Stimulated activated naive B cell treated with anti-CD40 and anti-IgM and Interleukin-4, amounts not matched to agents 10 μg/mL and 1 μg/mL and 100 μg/mL, for 72 hours (primary cell): ENCODE results near the gene TPST2.
"Not testable (repeated sequence)": the region's sequence is repeated elsewhere in the genome, so short reads cannot be mapped to it uniquely, and the experiment has no call there.

Source experiments
- ATAC-seq, 2 donors: fragments of 150-1000 bp; cut with Tn5 transposase; replicated peaks; 2 replicates each; pipeline ENCODE4 v1.10.0; 2021; ENCODE audit warnings: moderate library complexity in 1 of 2
- DNase-seq: peaks from one replicate; pipeline ENCODE4 v3.0.0; 2021
- H3K27ac Mint-ChIP-seq: one replicate; pipeline ENCODE4 v1.8.0; 2022; ENCODE audit warnings: mild to moderate bottlenecking, mixed read lengths
- H3K27me3 Mint-ChIP-seq, 2 donors: one replicate each; pipeline ENCODE4 v1.8.0; 2022; ENCODE audit warnings: mixed read lengths in 2 of 2
- H3K36me3 Mint-ChIP-seq, 2 donors: one replicate each; pipeline ENCODE4 v1.8.0; 2022; ENCODE audit warnings: mixed read lengths in 2 of 2, mild to moderate bottlenecking in 1 of 2
- H3K4me1 Mint-ChIP-seq, 2 donors: one replicate each; pipeline ENCODE4 v1.8.0; 2022; ENCODE audit warnings: mixed read lengths in 2 of 2, mild to moderate bottlenecking in 1 of 2
- H3K4me3 Mint-ChIP-seq, 2 donors: one replicate each; pipeline ENCODE4 v1.8.0; 2022; ENCODE audit warnings: mild to moderate bottlenecking in 2 of 2, mixed read lengths in 2 of 2, moderate library complexity in 1 of 2
- H3K9me3 Mint-ChIP-seq, 2 donors: one replicate each; pipeline ENCODE4 v1.8.0; 2022; ENCODE audit warnings: mixed read lengths in 2 of 2, mild to moderate bottlenecking in 1 of 2

The TPST2 gene

DNA sequence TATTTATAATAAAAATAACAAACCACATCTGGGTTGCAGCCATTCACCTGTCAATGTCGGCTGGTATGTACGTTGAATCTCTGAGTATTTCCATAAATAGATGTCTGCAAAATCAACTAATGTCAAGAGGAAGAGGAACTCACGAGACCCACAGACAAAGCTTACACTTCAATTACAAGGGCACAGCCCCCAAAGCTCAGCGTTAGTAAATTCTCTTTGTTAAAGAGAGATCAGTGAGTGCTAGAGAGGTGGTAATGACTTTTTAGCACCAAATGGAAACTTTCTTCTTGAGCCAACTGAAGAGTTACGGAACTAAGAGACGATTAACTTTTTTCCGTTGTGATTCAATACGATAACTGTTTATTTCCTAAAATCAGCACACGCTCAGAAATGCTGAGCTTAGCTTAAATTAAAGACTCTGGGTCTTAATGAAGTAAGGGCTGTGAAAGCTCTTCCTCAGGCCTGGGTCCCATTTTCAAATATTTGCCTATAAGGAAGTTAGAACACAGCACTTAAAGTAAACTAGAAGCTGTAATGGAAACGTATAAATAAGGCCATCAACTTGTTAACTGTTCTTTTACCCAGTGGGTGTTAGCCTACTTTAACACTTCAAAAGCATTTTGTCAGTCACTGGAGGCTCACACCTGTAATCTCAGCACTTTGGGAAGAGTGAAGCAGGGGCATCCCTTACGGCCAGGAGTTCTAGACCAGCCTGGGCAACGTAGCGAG is 54.9 kb downstream of the TPST2 start:
- peaks cover 27 to 44% of the 10 kb centered on the region in 2 donors for H3K4me1 Mint-ChIP-seq
- ATAC-seq (peak; percentile 77 to 80), DNase-seq (no peak)
- H3K9me3 Mint-ChIP-seq = no peaks in the 10 kb centered on the region
- H3K4me3 Mint-ChIP-seq = peak overlapping the region; percentile 64 to 68
- peak overlapping the region; percentile 96 for H3K27ac Mint-ChIP-seq
- no peaks in the 10 kb centered on the region for H3K27me3 Mint-ChIP-seq
- H3K36me3 Mint-ChIP-seq = peaks cover 25 to 34% of the 10 kb centered on the region in 2 donors

DNA sequence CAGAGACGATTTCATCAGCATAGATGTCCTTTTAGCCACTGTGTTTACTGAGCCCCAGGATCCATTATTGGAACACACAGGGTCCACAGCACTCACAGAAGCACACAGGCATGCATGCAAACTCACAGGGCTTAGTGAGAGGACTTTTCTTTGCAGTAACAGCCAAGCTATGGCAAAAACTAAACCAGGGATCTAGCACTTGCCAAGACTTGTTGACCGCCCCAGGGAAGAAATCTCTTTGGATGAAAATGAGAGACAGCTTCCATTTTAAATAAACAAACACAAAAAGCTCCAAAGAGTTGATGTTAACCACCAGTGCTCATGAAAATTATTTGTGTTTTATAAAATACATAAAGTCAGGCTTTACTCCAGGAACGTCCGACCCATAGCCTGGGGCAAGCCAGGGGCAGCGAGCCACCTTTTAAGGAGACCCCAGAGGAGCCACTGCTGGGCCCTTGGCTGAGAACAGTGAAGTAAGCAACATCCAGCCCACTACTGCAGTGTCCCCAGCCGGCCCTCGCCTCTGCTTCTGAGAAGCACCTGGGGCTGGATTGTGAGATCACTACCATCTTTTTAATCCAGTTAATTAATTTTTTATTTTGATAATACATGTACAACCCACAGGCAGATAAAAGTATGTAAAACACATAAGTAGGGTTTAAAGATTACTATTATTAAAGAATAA is 55.6 kb downstream of the TPST2 start:
- Mint-ChIP-seq H3K36me3 (peaks cover 25 to 35% of the 10 kb centered on the region in 2 donors), H3K4me3 (peak overlapping the region; percentile 29 to 58), H3K27me3 (no peaks in the 10 kb centered on the region), H3K27ac (peak overlapping the region; percentile 31), H3K9me3 (no peaks in the 10 kb centered on the region), H3K4me1 (peaks cover 27 to 44% of the 10 kb centered on the region in 2 donors)
- no peak for ATAC-seq
- DNase-seq = no peak

DNA sequence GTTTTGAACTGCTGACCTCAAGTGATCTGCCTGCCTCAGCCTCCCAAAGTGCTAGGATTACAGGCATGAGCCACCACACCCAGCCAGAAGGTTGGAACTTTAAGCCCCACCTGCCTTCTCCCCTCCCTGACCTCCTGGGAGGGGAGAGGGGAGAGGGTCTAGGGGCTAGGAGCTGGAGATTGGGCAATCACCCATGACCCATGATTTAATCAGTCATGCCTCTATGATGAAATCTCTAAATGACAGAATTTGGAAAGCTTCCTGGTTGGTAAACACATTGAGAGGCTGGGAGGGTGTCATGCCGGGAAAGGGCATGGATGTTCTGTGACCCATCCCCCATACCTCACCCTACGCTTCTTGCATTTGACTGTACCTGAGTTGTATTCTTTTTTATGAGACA is 60.6 kb downstream of the TPST2 start:
- H3K27ac Mint-ChIP-seq = no peak overlapping the region
- peaks cover 20 to 25% of the 10 kb centered on the region in 2 donors for H3K36me3 Mint-ChIP-seq
- DNase-seq (no peak), ATAC-seq (no peak)
- H3K27me3 Mint-ChIP-seq = no peaks in the 10 kb centered on the region
- H3K4me1 Mint-ChIP-seq = peaks cover 10 to 19% of the 10 kb centered on the region in 2 donors
- H3K4me3 Mint-ChIP-seq = no peak overlapping the region
- no peaks in the 10 kb centered on the region for H3K9me3 Mint-ChIP-seq

DNA sequence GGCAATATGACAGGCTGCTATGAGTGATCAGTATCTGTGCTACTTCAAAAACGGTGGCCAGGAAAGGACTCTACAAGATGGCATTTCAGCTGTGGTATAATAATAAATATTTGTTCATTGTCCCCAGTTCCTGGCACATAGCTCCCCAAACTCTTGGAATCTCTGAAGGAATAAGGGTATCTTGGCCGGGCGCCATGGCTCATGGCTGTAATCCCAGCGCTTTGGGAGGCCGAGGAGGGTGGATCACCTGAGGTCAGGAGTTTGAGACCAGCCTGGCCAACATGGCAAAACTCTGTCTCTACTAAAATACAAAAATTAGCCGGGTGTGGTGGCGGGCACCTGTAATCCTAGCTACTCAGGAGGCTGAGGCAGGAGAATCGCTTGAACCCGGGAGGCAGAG is 61.4 kb downstream of the TPST2 start:
- H3K9me3 Mint-ChIP-seq, ATAC-seq, H3K27me3 Mint-ChIP-seq, H3K4me3 Mint-ChIP-seq, DNase-seq, H3K27ac Mint-ChIP-seq: not testable (repeated sequence)
- H3K36me3 Mint-ChIP-seq = peaks cover 20 to 29% of the 10 kb centered on the region in 2 donors
- peaks cover 7 to 13% of the 10 kb centered on the region in 2 donors for H3K4me1 Mint-ChIP-seq

DNA sequence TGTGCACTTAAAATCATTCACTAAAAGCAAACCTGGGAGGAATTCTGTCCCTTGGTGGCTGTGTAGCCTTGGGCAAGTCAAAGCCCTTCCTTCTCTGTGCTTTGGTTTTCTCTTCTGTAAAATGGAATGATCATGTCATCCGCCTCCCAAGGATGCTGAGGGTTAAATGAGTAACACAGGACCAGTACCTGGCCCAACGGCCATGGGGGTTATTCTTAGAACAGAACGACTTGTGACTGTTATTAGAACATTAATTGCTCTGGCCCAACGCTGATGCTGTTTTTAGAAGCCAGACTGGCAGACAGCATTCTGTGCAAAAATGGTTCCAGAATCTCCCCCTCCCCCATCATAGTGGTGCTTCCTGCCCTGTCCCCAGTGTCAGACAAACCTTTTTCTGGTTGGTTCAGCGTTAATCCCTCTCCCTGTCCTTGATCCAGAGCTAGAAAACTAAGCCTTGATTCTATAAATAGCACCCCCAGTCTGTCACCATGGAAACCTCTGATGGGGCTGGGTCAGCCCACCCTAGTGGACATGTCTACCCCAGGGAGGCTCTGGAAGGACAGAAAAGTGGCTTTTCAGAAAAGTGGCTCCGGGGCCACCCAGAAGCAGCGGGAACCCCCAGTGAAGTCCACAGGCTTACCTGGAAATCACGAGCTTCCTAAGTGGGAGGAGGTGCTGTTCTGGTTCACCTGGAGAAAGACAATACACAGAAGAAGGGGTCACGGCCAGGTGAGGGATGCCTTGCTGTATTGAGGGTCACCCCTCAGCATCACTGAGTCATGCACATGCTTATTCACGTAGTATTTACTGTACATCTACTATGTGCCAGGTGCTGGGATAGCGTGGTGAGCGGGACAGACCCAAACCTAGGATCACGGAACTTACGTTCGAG is 62.1 kb downstream of the TPST2 start:
- Mint-ChIP-seq H3K4me1 (peaks cover 6 to 8% of the 10 kb centered on the region in 2 donors), H3K27ac (peak overlapping the region; percentile 25), H3K36me3 (peaks cover 20 to 29% of the 10 kb centered on the region in 2 donors), H3K27me3 (no peaks in the 10 kb centered on the region), H3K4me3 (no peak overlapping the region), H3K9me3 (no peaks in the 10 kb centered on the region)
- no peak for ATAC-seq
- no peak for DNase-seq

DNA sequence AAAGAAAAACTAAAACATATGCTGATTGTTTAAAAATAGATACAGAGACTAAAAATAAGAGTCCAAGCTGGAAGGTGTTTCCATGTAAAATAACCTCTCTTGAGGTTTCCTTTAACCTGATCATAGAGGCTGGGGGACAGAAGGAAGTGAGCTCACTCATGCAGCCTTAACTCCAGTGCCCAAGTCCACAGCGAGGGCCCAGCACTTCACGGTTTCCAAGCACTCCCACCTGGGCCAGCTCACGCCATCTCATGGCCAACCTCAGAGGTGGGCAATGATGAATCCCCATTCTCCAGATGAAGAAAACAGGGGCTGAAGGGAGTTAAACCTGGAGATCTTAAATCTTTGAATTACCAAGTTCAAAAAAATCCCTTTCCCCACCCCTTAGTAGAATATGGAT is 62.8 kb downstream of the TPST2 start:
- no peak for DNase-seq
- ATAC-seq = no peak
- Mint-ChIP-seq H3K4me3 (no peak overlapping the region), H3K27ac (no peak overlapping the region), H3K9me3 (no peaks in the 10 kb centered on the region), H3K36me3 (peaks cover 20 to 29% of the 10 kb centered on the region in 2 donors), H3K27me3 (no peaks in the 10 kb centered on the region), H3K4me1 (peaks cover 0 to 1% of the 10 kb centered on the region in 2 donors)

DNA sequence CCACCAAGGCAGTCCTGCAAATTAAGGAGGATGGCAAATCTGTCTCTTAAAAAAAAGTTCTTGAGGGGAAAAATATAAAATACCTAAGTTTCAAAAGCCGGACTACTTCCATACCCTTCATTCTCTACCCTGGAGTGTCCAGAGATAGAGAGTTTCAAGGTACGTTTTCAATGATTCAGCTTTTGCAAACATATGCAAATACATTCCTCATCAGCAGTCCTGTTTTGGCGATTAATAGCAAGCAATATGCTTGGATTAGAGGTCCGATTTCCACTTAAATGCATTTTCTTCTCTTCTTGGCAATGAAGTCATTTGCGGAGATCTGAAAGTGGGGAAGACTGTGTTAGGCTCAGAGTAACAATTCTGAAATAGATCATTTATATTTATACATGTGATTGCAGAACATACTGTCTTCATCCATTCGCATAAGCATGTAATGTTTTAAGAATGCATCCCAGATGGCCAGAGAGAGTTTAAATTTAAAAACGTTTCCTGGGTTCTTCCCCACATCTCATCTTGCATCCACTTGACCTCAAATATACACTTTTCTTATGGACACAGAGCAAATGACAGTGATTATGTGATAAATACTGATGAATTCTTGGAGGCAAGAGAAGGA is 63.9 kb downstream of the TPST2 start:
- H3K27ac Mint-ChIP-seq = no peak overlapping the region
- no peak for ATAC-seq
- no peaks in the 10 kb centered on the region for H3K9me3 Mint-ChIP-seq
- H3K27me3 Mint-ChIP-seq = no peaks in the 10 kb centered on the region
- no peak overlapping the region for H3K4me3 Mint-ChIP-seq
- no peak for DNase-seq
- no peaks in the 10 kb centered on the region for H3K4me1 Mint-ChIP-seq
- peaks cover 18 to 27% of the 10 kb centered on the region in 2 donors for H3K36me3 Mint-ChIP-seq

DNA sequence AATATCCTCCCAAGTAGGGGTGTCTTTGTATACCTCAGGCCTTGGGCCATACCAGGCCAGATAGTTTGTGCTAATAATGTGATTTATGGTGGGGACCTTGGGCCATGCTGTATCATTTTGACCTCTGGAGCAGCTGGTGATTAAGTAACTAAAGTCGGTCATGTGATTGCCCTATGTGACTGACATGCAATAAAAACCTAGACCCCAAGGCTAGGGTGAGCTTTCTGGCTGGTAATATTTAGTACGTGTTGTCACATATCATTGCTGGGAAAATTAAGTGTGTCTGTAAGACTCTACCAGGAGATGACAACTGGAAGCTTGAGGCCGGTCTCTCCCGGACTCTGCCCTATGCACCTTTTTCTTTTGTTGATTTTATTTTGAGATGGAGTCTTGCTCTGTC is 65.1 kb downstream of the TPST2 start:
- no peak for DNase-seq
- no peak for ATAC-seq
- no peak overlapping the region for H3K27ac Mint-ChIP-seq
- no peaks in the 10 kb centered on the region for H3K4me1 Mint-ChIP-seq
- H3K27me3 Mint-ChIP-seq = no peaks in the 10 kb centered on the region
- H3K9me3 Mint-ChIP-seq = no peaks in the 10 kb centered on the region
- peaks cover 10 to 19% of the 10 kb centered on the region in 2 donors for H3K36me3 Mint-ChIP-seq
- H3K4me3 Mint-ChIP-seq = no peak overlapping the region

DNA sequence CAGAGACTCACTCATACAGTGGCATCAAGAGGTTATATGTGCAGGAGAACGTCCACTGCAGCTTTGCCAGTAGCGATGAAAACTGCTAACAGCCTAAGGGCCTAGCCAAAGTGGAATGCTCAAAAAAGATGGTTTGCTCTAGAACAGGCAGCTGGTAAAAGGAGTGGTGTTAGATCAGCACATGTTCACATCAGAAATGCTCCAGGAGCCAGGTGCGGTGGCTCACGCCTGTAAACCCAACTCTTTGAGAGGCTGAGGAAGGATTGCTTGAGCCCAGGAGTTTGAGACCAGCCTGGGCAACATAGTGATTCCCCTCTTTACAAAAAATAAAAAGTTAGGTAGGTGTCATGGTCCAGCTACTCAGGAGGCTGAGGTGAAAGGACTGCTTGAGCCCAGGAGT is 67.3 kb downstream of the TPST2 start:
- H3K4me3 Mint-ChIP-seq = no peak overlapping the region
- no peaks in the 10 kb centered on the region for H3K9me3 Mint-ChIP-seq
- DNase-seq = no peak
- H3K27me3 Mint-ChIP-seq = no peaks in the 10 kb centered on the region
- H3K36me3 Mint-ChIP-seq = peaks cover 8 to 12% of the 10 kb centered on the region in 2 donors
- no peaks in the 10 kb centered on the region for H3K4me1 Mint-ChIP-seq
- no peak for ATAC-seq
- H3K27ac Mint-ChIP-seq = no peak overlapping the region

DNA sequence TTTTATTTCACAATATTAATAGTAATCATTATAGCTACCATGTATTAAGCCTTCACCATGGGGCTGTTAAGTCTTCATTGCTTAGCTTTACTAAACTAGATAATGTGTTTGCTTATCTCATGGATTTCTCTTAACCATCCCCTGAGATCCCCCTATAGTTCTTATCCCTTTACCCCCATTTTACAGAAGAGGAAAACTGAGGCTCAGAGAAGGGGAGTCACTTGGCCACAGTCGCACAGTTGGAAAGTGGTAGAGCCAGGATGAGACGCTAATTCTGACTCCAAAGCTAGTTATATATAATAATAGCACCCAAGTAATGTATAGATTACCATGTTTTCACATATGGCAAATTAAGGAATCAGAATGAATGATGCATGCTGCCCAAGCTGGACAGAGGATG is 67.9 kb downstream of the TPST2 start:
- DNase-seq = no peak
- ATAC-seq = no peak
- Mint-ChIP-seq H3K27me3 (no peaks in the 10 kb centered on the region), H3K9me3 (no peaks in the 10 kb centered on the region), H3K4me3 (no peak overlapping the region), H3K4me1 (no peaks in the 10 kb centered on the region), H3K36me3 (peaks cover 8 to 9% of the 10 kb centered on the region in 2 donors), H3K27ac (no peak overlapping the region)

DNA sequence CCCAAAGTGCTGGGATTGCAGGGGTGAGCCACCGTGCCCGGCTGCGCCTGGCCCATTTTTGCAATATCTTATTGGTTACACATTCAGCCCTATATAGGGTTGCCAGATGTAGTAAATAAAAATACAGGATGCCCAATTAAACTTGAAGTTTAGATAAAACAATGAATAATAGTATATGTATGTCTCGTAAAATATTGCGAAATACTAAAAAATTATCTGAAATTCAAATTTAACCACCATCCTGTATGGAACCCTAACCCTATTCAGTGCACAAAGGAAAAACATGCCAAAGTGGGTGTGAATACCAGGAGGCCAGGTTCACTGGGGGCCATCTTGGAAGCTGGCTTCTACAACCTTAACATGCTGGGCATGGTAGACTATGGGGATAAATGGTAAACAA is 72.5 kb downstream of the TPST2 start:
- ATAC-seq (no peak), DNase-seq (no peak)
- H3K36me3 Mint-ChIP-seq = peaks cover 5 to 9% of the 10 kb centered on the region in 2 donors
- H3K27me3 Mint-ChIP-seq = no peaks in the 10 kb centered on the region
- no peak overlapping the region for H3K4me3 Mint-ChIP-seq
- H3K27ac Mint-ChIP-seq = no peak overlapping the region
- peaks cover 15 to 17% of the 10 kb centered on the region in 2 donors for H3K4me1 Mint-ChIP-seq
- H3K9me3 Mint-ChIP-seq = no peaks in the 10 kb centered on the region

DNA sequence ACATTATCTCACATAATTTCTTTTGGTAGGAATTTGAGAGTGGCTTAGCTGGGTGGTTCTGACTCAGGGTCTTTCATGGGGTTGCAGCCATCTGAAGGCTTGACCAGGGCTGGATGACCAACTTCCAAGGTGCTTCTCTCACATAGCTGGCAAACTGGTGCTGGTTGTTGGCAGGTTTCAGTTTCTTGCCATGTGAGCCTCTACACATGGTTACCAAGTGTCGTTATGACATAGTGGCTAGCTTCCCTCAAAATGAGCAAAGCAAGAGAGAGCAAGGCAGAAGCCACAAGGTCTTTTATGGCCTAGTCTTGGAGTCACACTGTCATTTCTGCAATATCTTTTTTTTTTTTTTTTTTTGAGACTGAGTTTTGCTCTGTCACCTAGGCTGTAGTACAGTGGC is 73.4 kb downstream of the TPST2 start:
- Mint-ChIP-seq H3K4me3 (no peak overlapping the region), H3K36me3 (peaks cover 5 to 9% of the 10 kb centered on the region in 2 donors), H3K27me3 (no peaks in the 10 kb centered on the region), H3K9me3 (no peaks in the 10 kb centered on the region), H3K4me1 (peaks cover 17 to 19% of the 10 kb centered on the region in 2 donors), H3K27ac (no peak overlapping the region)
- no peak for DNase-seq
- ATAC-seq = no peak

DNA sequence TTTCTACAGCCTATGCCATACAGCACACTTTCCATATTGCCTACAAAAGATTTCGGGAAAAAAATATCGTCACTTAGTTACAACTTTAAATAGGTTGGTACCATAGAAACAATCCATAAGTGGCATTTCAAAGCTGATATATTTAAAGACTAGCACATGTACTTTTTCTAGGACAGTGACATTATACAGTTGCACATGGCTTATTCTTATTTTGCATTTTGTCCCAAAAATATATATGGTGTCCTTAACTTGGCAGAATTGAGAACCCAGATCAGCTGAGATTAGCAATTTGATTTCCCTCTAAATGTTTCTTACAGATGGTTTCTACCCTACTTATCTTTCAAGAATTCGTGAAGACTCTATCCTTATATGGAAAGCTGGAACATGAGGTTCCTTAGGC is 74.0 kb downstream of the TPST2 start:
- Mint-ChIP-seq H3K27ac (no peak overlapping the region), H3K4me1 (peaks cover 20 to 24% of the 10 kb centered on the region in 2 donors)
- ATAC-seq = no peak

More for the DNA sequence above, 74.0 kb downstream of the TPST2 start:
- DNase-seq = no peak
- peaks cover 5 to 9% of the 10 kb centered on the region in 2 donors for H3K36me3 Mint-ChIP-seq
- H3K4me3 Mint-ChIP-seq = no peak overlapping the region
- H3K27me3 Mint-ChIP-seq = no peaks in the 10 kb centered on the region
- H3K9me3 Mint-ChIP-seq = no peaks in the 10 kb centered on the region
